ENCODE data around the gene SRA1. TPM values are rescaled to one million over a fixed set of nuclear protein-coding genes. Genes with fewer than 3 reads are reported as not detected.
A peak's percentile ranks its signal among the peaks of the same experiment; 100 is the strongest.

SRA1 gene
- total RNA-seq, 2 donors from 2014 or later: 24.5 to 34.1 TPM

GRCh38 chr5:140569197-140569596, 11.9 kb upstream of the SRA1 start:
- H3K27me3 ChIP-seq: no peaks in the 10 kb centered on the region
- H3K9me3 ChIP-seq: no peaks in the 10 kb centered on the region
- H3K9ac ChIP-seq (ENCODE audit: low read depth in 2 of 2, low read length in 2 of 2): peak overlapping the region in 1 of 2 donors; percentile 21
- H3K27ac ChIP-seq: peak overlapping the region; percentile 0
- intact Hi-C loops (cut with DNase I): loop anchor here (5.0 kb wide), 1 partner anchor 63 kb away; the partner anchor contains the start of gene CD14
- peaks cover 5% of the 10 kb centered on the region for H3K4me1 ChIP-seq
- no peak overlapping the region for H3K4me3 ChIP-seq
- DNase-seq: no peak
- TF ChIP-seq CTCF (IDR thresholded peaks at IDR 0.05): no peak
- peaks cover 8% of the 10 kb centered on the region for H3K36me3 ChIP-seq

- Histone ChIP-seq H3K9ac (ENCODE audit: low read depth in 2 of 2, low read length in 2 of 2) (peak overlapping the region in 1 of 2 donors; percentile 21), H3K27me3 (no peaks in the 10 kb centered on the region), H3K36me3 (peaks cover 8% of the 10 kb centered on the region), H3K4me3 (no peak overlapping the region), H3K4me1 (peaks cover 7% of the 10 kb centered on the region), H3K9me3 (no peaks in the 10 kb centered on the region), H3K27ac (peak overlapping the region; percentile 0)
- no peak for DNase-seq
- intact Hi-C loops (cut with DNase I): loop anchor here (5.0 kb wide), 1 partner anchor 64 kb away; the partner anchor contains the start of gene CD14
- TF ChIP-seq CTCF (IDR thresholded peaks at IDR 0.05): no peak
Measured at GRCh38 chr5:140568443-140569063, 11.3 kb upstream of the SRA1 start.

- peaks cover 13% of the 10 kb centered on the region for H3K4me1 ChIP-seq
- no peak for TF ChIP-seq CTCF (IDR thresholded peaks at IDR 0.05)
- no peak overlapping the region for H3K27ac ChIP-seq
- intact Hi-C loops (cut with DNase I): loop anchor here (5.0 kb wide), 1 partner anchor 64 kb away; the partner anchor contains the start of gene CD14
- no peak for DNase-seq
- H3K36me3 ChIP-seq: peaks cover 8% of the 10 kb centered on the region
- H3K9me3 ChIP-seq: no peaks in the 10 kb centered on the region
- H3K4me3 ChIP-seq: no peak overlapping the region
- no peak overlapping the region for H3K9ac ChIP-seq (ENCODE audit: low read depth in 2 of 2, low read length in 2 of 2)
- H3K27me3 ChIP-seq: no peaks in the 10 kb centered on the region
Measured at GRCh38 chr5:140567871-140568270, 10.6 kb upstream of the SRA1 start.

- no peak overlapping the region for H3K27ac ChIP-seq
- H3K4me3 ChIP-seq: no peak overlapping the region
- no peak overlapping the region for H3K9ac ChIP-seq (ENCODE audit: low read depth in 2 of 2, low read length in 2 of 2)
- no peaks in the 10 kb centered on the region for H3K9me3 ChIP-seq
- no peak for TF ChIP-seq CTCF (IDR thresholded peaks at IDR 0.05)
- intact Hi-C loops (cut with DNase I): loop anchor here (5.0 kb wide), 1 partner anchor 65 kb away; the partner anchor contains the start of gene CD14
- H3K36me3 ChIP-seq: peaks cover 8% of the 10 kb centered on the region
- no peak for DNase-seq
- H3K4me1 ChIP-seq: peaks cover 13% of the 10 kb centered on the region
- H3K27me3 ChIP-seq: no peaks in the 10 kb centered on the region
Measured at GRCh38 chr5:140567136-140567818, 10.0 kb upstream of the SRA1 start.

- no peak for TF ChIP-seq CTCF (IDR thresholded peaks at IDR 0.05)
- Histone ChIP-seq H3K9ac (ENCODE audit: low read depth in 2 of 2, low read length in 2 of 2) (no peak overlapping the region), H3K36me3 (peaks cover 8% of the 10 kb centered on the region), H3K4me1 (peaks cover 13% of the 10 kb centered on the region), H3K9me3 (no peaks in the 10 kb centered on the region), H3K27me3 (no peaks in the 10 kb centered on the region), H3K27ac (no peak overlapping the region), H3K4me3 (no peak overlapping the region)
- no peak for DNase-seq
- intact Hi-C loops (cut with DNase I): loop anchor here (5.0 kb wide), 1 partner anchor 66 kb away; the partner anchor contains the start of gene CD14
Measured at GRCh38 chr5:140566665-140567064, 9.4 kb upstream of the SRA1 start.

Measured in colonic mucosa (tissue), 4 donors.